K562 (cell line): Measurements from ENCODE around the gene DNAH5. TPM values are rescaled to one million over a fixed set of nuclear protein-coding genes. Genes with fewer than 3 reads are reported as not detected.

Experiments
- BRD4 ChIP-seq: fragments of 200-600 bp; sonication (generic); IDR thresholded peaks from 2 replicates; pipeline ENCODE4 v1.6.1; 2017; ENCODE audit warnings: inconsistent platforms
- CLOCK ChIP-seq: fragments of 250-450 bp; sonication (Bioruptor Pico); IDR thresholded peaks from 2 replicates; pipeline ENCODE4 v1.4.0; 2020; ENCODE audit warnings: mild to moderate bottlenecking, moderate library complexity, borderline replicate concordance
- E2F1 ChIP-seq: sonication (generic); formaldehyde crosslinking; IDR thresholded peaks from 2 replicates; pipeline ENCODE4 v1.8.1; 2023; ENCODE audit warnings: mild to moderate bottlenecking, missing genetic modification reagents, moderate library complexity
- POLR2AphosphoS2 ChIP-seq: IDR thresholded peaks from 2 replicates; pipeline ENCODE4 v1.6.1; 2012; ENCODE audit warnings: low read length, improper control_type of control experiment
- POLR3A ChIP-seq: IDR thresholded peaks from 2 replicates; pipeline ENCODE4 v1.6.1; 2011; ENCODE audit warnings: borderline replicate concordance, mild to moderate bottlenecking, moderate library complexity; ENCODE audit not compliant: insufficient read length, insufficient read depth; ENCODE audit errors: extremely low read depth
- SNIP1 ChIP-seq: fragments of 450-650 bp; IDR thresholded peaks from 2 replicates; pipeline ENCODE4 v1.7.1; 2017; ENCODE audit warnings: low read depth, mild to moderate bottlenecking
- ZBTB17 ChIP-seq: fragments of 450-650 bp; formaldehyde crosslinking; IDR thresholded peaks from 2 replicates; pipeline ENCODE4 v1.4.0; 2020; ENCODE audit warnings: mild to moderate bottlenecking
- ZFPM2 ChIP-seq: fragments of 250-450 bp; sonication (Bioruptor Pico); IDR thresholded peaks from 2 replicates; pipeline ENCODE4 v1.5.1; 2022; ENCODE audit warnings: mild to moderate bottlenecking
- ZNF57 ChIP-seq: fragments of 450-650 bp; formaldehyde crosslinking; IDR thresholded peaks from 2 replicates; pipeline ENCODE4 v1.4.0; 2020; ENCODE audit warnings: mild to moderate bottlenecking, moderate library complexity
- polyA plus RNA-seq, 8 experiments: library from polyadenylated mRNA; depleted of rRNA in 4 of 8; stranded (reverse) in 5 of 8; unstranded in 3 of 8; fragments of >200 nt; fragmentation: Nextera tagmentation in 2 of 8; fragmentation: Illumina TruSeq in 1 of 8; extraction: Ambion mirVana in 2 of 8; extraction: Trizol in 1 of 8; gene quantifications; 2 replicates each; pipeline versions ENCODE4 v1.2.1 to v1.2.3, GENCODE V29; 2011 to 2014; ENCODE audit warnings: inconsistent platforms in 1 of 8, missing spikeins in 1 of 8
- total RNA-seq, 7 experiments: library from RNA; depleted of rRNA in 6 of 7; stranded (reverse); fragments of >200 nt in 6 of 7; fragmentation: Illumina TruSeq in 2 of 7; extraction: Trizol in 2 of 7; gene quantifications; 2 replicates each; pipeline versions ENCODE4 v1.2.1 to v1.2.3, GENCODE V29; 2011 to 2021; ENCODE audit warnings: low replicate concordance in 1 of 7
- TF ChIP-seq, protein P1 (sequence below): fragments of 250-450 bp; sonication (Bioruptor Pico); IDR thresholded peaks from 2 replicates; pipeline ENCODE4 v1.8.0; 2022; ENCODE audit warnings: inconsistent platforms

The DNAH5 gene
- total and polyA plus RNA-seq, 9 of the 15 experiments (the other 6 are each of a cell fraction or from before 2014, with no cell fraction given) = 0.03 TPM; not detected in 8

DNA sequence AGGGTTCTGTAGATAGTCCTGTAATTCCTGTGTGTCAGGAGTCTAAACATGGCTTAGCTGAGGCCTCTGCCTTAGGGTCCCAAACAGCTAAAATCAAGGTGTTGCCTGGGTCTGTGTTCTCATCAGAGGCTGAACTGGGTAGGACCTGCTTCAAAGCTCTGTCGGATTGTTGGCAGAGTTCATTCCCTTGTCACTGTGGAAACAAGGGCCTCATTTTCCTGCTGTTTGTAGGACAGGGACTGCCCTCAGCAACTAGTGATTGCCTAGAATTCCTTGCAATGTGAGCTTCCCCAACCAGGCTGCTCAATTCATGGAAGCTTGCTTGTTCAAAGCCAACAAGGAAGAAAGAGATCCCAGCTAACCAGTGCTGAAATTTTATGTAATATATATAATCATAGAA is 283.2 kb downstream of the DNAH5 start (continued):
- TF ChIP-seq, protein P1, sequence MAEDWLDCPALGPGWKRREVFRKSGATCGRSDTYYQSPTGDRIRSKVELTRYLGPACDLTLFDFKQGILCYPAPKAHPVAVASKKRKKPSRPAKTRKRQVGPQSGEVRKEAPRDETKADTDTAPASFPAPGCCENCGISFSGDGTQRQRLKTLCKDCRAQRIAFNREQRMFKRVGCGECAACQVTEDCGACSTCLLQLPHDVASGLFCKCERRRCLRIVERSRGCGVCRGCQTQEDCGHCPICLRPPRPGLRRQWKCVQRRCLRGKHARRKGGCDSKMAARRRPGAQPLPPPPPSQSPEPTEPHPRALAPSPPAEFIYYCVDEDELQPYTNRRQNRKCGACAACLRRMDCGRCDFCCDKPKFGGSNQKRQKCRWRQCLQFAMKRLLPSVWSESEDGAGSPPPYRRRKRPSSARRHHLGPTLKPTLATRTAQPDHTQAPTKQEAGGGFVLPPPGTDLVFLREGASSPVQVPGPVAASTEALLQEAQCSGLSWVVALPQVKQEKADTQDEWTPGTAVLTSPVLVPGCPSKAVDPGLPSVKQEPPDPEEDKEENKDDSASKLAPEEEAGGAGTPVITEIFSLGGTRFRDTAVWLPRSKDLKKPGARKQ (CRISPR knock-in tag) = no peak
- TF ChIP-seq POLR2AphosphoS2 (no peak), CLOCK (CRISPR knock-in tag) (no peak), BRD4 (no peak), POLR3A (no peak), ZBTB17 (CRISPR knock-in tag) (no peak), ZNF57 (CRISPR knock-in tag) (no peak), E2F1 (CRISPR knock-in tag) (no peak), SNIP1 (no peak), ZFPM2 (CRISPR knock-in tag) (no peak)
